Measurements from ENCODE around the gene HS2ST1. TPM values are rescaled to one million over a fixed set of nuclear protein-coding genes. Genes with fewer than 3 reads are reported as not detected.

HS2ST1 gene
- total RNA-seq, 1 experiment from 2014 or later: 30.1 TPM

DNA sequence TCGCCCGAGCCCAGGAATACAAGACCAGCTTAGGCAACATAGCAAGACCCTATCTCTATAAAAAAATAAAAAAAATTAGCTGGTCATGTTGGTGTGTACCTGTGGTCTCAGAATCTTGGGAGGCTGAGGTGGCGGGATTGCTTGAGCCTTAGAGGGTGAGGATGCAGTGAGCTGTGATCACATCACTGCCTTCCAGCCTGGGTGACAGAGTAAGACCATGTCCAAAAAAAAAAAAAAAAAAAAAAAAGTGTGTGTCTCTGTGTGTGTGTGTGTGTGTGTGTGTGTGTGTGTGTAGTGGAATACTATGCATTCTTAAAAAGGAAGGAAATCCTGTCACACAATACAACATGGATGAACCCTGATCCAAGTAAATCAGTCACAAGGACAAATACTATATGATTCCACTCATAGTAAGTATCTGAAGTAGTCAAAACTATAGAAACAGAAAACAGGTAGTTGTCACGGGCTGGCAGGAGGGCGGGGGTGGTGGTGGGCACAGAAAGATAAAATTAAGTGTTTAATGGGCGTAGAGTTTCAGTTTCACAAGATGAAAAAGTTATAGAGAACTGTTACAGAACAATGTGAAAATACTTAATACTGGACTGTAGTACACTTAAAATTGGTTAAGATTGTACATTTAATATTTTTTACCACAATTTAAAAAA is 48.3 kb upstream of the HS2ST1 start:
- TF ChIP-seq, protein P1, sequence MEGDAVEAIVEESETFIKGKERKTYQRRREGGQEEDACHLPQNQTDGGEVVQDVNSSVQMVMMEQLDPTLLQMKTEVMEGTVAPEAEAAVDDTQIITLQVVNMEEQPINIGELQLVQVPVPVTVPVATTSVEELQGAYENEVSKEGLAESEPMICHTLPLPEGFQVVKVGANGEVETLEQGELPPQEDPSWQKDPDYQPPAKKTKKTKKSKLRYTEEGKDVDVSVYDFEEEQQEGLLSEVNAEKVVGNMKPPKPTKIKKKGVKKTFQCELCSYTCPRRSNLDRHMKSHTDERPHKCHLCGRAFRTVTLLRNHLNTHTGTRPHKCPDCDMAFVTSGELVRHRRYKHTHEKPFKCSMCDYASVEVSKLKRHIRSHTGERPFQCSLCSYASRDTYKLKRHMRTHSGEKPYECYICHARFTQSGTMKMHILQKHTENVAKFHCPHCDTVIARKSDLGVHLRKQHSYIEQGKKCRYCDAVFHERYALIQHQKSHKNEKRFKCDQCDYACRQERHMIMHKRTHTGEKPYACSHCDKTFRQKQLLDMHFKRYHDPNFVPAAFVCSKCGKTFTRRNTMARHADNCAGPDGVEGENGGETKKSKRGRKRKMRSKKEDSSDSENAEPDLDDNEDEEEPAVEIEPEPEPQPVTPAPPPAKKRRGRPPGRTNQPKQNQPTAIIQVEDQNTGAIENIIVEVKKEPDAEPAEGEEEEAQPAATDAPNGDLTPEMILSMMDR (IDR thresholded peaks at IDR 0.05 in 2 of 3, conservative IDR thresholded peaks at IDR 0.05 in 1 of 3; ENCODE audit: borderline replicate concordance in 1 of 3, insufficient read depth in 1 of 3, low read depth in 2 of 3, low read length in 2 of 3): no peak
- TF ChIP-seq CBX3 (IDR thresholded peaks at IDR 0.05; ENCODE audit: low read depth) (no peak), FOSL1 (IDR thresholded peaks at IDR 0.05; ENCODE audit: low read depth) (no peak), POLR2A (IDR thresholded peaks at IDR 0.05; ENCODE audit: borderline replicate concordance, extremely low read depth, insufficient read depth, insufficient read length) (no peak), ELF1 (IDR thresholded peaks at IDR 0.05; ENCODE audit: borderline replicate concordance, low read depth) (no peak), JUND (IDR thresholded peaks at IDR 0.05) (no peak), CEBPB (IDR thresholded peaks at IDR 0.05; ENCODE audit: low read depth) (no peak), ZNF274 (IDR thresholded peaks at IDR 0.05; ENCODE audit: low read depth, low read length) (no peak), YY1 (IDR thresholded peaks at IDR 0.05; ENCODE audit: extremely low read depth, insufficient replicate concordance, low read depth, low read length) (no peak), ZFX (IDR thresholded peaks at IDR 0.05) (no peak), EZH2phosphoT487 (IDR thresholded peaks at IDR 0.05; ENCODE audit: borderline replicate concordance) (no peak), RAD21 (IDR thresholded peaks at IDR 0.05; ENCODE audit: low read depth) (no peak), POLR2AphosphoS5 (IDR thresholded peaks at IDR 0.05; ENCODE audit: low read depth, low read length) (no peak), SRF (IDR thresholded peaks at IDR 0.05; ENCODE audit: low read depth) (no peak), EGR1 (IDR thresholded peaks at IDR 0.05; ENCODE audit: low read depth) (no peak)
- TF ChIP-seq, protein P2, sequence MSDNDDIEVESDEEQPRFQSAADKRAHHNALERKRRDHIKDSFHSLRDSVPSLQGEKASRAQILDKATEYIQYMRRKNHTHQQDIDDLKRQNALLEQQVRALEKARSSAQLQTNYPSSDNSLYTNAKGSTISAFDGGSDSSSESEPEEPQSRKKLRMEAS (IDR thresholded peaks at IDR 0.05): no peak
- TF ChIP-seq, protein P3, sequence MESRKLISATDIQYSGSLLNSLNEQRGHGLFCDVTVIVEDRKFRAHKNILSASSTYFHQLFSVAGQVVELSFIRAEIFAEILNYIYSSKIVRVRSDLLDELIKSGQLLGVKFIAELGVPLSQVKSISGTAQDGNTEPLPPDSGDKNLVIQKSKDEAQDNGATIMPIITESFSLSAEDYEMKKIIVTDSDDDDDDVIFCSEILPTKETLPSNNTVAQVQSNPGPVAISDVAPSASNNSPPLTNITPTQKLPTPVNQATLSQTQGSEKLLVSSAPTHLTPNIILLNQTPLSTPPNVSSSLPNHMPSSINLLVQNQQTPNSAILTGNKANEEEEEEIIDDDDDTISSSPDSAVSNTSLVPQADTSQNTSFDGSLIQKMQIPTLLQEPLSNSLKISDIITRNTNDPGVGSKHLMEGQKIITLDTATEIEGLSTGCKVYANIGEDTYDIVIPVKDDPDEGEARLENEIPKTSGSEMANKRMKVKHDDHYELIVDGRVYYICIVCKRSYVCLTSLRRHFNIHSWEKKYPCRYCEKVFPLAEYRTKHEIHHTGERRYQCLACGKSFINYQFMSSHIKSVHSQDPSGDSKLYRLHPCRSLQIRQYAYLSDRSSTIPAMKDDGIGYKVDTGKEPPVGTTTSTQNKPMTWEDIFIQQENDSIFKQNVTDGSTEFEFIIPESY (IDR thresholded peaks at IDR 0.05; ENCODE audit: extremely low read depth, insufficient replicate concordance, low read length): no peak
- ChIA-PET RAD21 (ENCODE audit: low non-redundant PET in 1 of 2, low total read pairs in 2 of 2, uncharacterized antibody in 2 of 2, unreplicated experiment in 2 of 2) (no interaction called here), POLR2A (no interaction called here), CTCF (no interaction called here)
- Histone ChIP-seq H2AFZ (ENCODE audit: low read depth, low read length, poor library complexity, severe bottlenecking) (no peak overlapping the region), H3K9ac (ENCODE audit: low read length) (no peak overlapping the region), H3K79me2 (ENCODE audit: insufficient read depth, low read length) (peaks cover 27% of the 10 kb centered on the region), H3K9me2 (ENCODE audit: insufficient read depth) (no peaks in the 10 kb centered on the region), H3K9me3 (ENCODE audit: control insufficient read depth in 1 of 2, insufficient read depth in 1 of 2, low read depth in 1 of 2, low read length in 2 of 2) (no peaks in the 10 kb centered on the region), H3K36me3 (ENCODE audit: control insufficient read depth in 1 of 2, insufficient read depth in 2 of 2, low read length in 2 of 2) (no peaks in the 10 kb centered on the region), H3K4me3 (replicated peaks in 1 of 2; ENCODE audit: low read depth in 1 of 2, low read length in 2 of 2) (no peak overlapping the region), H3K27ac (ENCODE audit: low read depth, low read length) (no peak overlapping the region), H3K4me2 (ENCODE audit: low read length) (no peak overlapping the region), H3K27me3 (ENCODE audit: insufficient read depth, low read length) (no peaks in the 10 kb centered on the region), H4K20me1 (ENCODE audit: insufficient read depth) (peaks cover 9% of the 10 kb centered on the region), H3K4me1 (ENCODE audit: control insufficient read depth in 1 of 2, insufficient read depth in 2 of 2, low read length in 2 of 2) (no peaks in the 10 kb centered on the region)
- BruUV-seq (replicated peaks): no TSS peak
- DNase-seq (ENCODE audit: low read depth, low spot score): no peak
- intact Hi-C loops (cut with micrococcal nuclease): no loop called here
- no peak for ATAC-seq

Measured in HCT116 (cell line).